ELF-1 (cell line): ENCODE data around the gene COL20A1.
A peak's percentile ranks its signal among the peaks of the same experiment; 100 is the strongest.

ENCODE experiments used
- DNase-seq: peaks from one replicate; pipeline ENCODE4 v3.0.0-alpha.2; 2016; ENCODE audit warnings: low read depth, low spot score

The COL20A1 gene

DNA sequence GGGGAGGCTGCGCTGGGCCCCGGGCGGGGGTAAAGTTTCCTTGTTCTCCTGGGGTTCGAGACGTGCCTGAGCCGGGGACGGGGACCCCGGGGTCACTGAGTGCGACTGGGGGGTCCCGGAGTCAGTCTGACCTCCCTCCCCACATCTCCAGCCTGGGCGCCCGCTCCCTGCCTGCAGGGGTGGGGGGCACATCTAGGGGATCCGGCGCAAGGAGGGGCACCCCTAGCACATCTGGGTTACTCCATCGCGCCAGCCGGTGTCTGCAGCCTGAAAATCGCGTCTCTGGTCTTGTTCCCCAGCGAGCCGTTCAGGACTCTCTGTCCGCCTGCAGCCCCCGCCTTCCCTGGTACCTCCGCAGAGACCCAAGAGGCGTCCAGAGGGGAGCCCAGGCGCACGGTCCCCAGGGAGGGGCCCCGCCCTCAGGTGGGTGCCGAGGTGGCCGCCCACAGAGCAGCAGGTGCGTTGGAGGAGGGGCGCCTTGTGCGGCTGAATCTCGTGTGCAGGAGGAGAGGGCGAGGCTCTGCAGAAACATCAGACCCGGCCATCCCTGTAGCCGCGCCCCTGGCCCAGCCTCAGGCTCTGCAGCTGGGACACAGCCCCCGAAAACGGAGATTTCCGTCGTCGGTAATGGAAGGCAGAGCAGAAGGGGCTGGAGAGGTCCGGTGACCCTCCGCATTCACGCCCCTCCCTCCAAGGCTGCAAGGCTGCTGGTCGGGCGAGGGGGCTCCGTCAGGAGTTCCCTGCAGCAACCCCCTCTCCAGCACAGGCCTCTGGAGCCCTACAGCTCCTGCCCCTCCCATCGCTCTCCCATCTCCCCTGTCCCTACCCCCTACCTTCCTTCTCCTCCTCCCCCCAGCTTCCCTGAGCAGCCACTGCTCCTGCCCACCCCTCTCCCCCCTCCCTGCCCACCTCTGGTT is 68.8 kb downstream of the COL20A1 start:
- DNase-seq: no peak

DNA sequence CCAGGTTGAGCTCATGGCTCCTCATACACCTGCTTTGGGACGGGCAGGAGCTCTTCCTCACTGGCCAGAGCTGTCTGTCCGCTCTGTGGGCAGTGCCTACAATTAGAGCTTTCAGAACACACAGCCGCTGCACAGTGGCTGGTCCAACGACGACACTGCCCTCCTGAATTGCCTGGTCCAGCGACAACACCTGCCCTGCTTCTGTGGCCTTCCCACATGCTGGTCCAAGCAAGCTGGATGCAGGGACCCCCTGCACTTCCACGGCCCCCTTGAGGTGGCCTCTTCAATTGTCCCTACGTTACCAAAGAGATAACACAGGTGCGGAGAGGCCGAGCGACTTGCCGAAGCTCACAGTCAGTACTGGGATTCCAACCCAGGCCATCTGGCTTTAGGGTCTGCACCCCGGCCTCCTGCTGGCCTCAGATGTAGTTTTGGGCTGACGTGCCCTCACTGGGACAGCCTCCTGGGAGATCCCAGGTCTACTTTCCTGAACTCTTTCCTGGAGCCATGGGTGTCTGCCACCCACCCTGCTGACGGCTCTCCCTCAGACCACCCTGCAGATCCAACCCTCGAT is 69.5 kb downstream of the COL20A1 start:
- DNase-seq: no peak

DNA sequence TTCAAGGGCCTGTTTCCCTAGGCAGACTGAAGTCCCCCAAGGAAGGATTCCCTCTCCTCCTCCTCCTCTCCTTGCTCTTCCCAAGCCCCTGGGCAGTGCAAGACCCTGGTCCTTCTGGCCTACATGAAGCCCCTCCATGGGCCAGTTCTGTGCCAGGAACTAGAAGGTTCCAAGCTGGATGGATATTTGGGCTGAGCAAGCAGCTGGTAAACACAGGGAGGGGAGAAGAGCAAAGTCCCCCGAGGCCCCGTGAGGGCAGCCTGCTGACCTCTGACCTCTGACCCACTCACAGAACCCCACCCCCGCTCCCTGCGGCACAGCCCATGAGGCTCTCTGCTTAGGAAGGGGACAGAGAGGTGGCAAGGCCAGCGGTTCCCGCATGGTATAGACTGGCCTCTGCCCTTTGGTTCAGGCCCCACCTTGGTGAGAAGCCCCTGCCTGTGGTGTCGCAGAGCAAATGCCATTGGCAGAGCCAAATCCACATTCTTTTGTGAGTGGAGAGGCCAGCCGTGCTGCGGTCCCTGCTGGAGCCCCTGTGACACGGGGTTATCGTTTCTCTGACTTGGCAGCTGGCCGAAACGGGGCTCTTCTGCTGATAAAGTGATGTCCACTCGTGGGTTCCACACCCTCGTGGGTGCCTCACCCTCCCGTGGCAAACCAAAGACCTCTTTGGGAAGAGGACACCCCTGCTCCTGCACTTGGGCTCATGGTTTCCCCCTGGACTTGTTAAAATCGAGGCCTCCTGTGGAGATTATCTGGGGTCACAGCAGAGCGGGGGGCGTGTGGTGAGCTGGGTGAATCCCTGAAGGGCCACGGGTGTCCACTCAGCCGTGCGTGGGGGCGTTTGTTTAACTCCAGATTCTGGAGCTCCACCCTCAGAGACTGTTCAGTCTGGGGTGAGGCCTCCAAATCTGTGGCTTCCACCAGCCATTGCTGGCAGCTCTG is 70.3 kb downstream of the COL20A1 start:
- DNase-seq: peak; percentile 42

- no peak for DNase-seq
Observed at GRCh38 chr20:63363981-63364561, 71.1 kb downstream of the COL20A1 start.

DNA sequence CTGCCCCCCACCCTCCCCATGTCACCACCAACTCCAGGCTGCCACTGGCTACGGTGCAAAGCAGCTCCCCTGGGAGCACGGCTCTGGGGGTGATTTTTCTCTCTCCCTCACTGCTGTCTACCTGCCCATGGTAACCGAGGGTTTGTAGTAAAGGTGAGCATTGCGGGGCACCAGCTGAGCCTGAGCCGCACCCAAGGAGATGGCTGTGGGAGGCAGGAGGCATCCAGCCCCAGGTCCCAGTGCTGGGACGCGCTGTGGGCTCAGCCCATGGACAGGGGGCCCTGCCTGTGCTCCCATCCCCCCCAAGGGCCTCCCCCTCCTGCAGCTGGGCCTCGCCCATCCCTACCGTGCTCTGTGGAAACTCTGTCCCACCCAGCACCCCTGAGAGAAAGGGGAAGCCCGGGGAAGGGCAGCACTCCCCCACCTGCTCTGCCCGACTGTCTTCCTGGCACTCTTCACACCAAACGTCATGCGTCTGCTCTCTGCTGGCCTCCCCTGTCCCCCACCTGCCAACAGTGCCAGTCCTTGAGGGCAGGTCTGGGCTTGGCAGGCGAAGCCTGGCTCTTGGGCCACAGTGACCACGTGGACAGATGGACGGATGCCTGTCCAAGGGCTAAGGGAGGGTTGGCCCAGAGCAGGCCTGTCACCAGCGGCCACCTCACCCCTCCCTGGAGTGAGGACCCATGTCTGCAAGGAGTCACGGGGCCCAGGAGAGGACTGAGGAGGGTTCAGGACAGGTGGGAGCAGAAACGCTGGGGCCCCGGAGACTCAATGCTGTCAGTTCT is 72.0 kb downstream of the COL20A1 start:
- no peak for DNase-seq

- no peak for DNase-seq
Observed at GRCh38 chr20:63365601-63366389, 72.8 kb downstream of the COL20A1 start.

DNA sequence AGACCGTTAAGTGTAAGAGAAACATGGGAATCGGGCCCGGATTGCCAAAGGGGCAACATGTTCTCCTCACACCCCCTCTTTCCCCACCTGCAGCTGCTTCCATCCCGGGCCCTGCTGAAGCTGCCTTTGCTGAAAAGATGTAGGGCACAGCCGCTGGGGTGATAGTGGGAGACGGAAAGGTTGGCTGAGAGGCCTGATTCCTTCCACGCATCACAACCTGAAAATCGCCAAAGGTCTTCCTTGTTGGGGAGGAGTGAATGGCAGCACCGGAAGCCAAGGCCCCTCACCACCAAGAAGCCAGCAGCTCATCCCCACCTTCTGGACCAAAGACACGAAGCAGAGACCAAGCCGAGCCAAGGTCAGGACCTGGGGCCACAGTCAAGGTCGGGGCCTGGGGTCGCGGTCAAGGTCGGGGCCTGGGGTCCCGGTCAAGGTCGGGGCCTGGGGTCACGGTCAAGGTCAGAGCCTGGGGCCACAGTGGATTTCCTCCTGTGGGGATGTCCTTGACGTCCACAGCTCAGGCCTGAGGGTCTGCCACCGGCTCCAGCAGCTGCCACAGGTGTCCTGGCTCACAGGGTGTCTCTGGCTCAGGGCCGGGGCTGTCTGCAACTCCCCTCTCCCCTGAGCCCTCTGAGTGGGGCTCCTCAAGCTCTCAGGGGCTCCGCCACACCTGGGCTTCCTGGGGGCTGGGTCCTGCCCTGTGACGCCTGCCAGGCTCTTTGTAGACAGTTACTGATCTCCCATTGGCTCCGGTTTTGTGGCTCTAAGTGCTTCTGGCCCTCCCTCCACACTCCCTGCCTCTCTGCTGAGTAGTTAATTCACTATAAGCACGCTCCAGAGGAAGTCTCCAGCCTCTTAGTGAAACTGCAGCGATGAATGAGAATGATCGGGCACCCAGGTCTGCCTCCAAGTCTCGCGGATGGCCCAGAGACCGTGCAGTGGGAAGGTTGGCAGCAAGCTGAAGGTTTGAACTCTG is 73.7 kb downstream of the COL20A1 start:
- no peak for DNase-seq

GRCh38 chr20:63367446-63368055 is 74.6 kb downstream of the COL20A1 start:
- DNase-seq: no peak

- DNase-seq: no peak
Observed at GRCh38 chr20:63368151-63368550, 75.2 kb downstream of the COL20A1 start.

DNA sequence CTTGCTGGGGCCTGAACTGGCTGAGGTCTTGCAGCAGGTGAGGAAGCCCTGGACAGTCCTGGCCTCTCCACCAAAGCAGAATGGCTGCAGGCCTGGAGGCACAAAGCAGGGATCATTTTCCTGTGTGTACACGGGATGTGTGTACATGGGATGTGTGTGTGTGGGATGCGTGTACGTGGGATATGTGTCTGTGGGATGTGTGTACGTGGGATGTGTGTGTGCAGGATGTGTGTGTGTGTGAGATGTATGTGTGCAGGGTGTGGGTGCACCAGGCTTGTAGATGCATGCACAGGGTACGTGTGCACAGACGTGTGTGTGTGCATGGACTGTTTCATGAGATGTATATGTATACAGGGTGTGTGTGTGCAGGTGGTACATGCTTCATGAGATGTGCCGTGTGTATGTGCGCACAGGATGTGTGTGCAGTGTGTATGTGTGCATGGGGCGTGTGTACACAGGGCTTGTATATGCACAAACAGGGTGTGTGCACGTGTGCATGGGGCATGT is 76.1 kb downstream of the COL20A1 start:
- DNase-seq: no peak

DNA sequence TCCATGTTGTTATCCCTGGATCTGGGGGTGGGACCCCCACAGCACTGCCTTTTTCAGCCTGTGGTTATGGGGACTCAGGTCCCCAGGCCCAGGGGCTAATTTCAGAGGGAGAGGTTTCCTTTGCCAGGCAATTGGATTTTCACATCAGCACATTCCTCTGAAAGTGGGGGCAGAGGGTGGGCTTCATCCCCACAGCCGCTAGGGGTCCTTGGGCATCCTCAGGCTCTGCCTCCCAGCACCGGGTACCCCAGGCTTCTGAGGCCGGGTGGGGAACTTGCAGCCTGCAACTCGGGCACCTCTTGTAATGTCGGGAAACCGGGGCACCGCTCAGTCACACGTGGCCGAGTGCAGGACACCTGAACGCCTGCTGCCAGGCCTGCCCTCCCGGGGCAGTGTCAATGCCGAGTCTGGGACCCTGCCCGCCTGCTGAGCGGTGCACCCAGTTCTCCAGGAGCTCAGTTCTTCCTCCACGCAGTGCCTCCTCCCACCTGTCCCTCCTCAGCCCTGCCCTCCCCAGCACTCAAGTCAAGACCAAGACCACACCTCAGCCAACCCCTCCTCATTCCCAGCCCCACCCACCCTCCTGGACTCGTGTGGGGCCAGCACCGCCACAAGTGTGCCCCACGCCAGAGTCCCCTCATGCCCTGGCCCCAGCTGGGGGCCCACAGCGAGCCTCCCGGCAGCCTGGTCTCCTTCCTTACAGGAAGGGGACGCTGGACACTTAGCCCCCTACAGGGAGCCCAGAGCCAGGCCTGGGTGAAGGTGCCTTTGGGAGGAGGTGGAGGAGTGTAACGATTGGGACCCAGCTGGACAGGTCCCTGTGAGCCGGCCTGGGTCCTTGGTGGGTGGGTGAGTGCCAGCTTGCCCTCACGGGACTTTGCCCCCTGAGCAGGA is 77.0 kb downstream of the COL20A1 start:
- no peak for DNase-seq

DNA sequence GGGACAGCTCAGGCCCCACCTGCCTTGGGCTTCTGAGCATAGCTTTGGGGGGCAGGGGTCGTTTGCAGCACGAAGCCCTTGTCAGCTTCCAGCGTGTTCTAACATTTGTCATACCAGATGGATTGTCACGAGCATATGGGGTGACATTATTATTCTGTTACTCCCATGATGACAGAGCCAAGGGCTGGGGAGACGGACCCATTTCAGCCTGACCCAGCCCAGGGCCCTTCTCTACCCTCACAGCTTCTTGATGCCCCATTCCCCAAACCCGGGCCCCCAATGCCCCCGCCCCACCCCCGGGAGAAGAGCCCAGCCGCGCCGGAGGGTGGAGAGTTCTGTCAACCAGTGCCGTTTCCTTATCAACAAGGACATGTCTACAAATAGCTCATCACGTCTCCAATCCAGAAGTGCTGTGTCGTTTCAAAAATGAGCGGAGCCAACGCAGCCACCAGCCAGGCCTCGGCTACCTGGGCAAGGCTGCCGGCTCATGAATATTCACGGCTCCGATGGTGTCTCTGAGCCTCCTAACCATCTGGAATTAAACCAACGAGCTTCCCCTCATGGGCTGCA is 77.7 kb downstream of the COL20A1 start:
- no peak for DNase-seq

DNA sequence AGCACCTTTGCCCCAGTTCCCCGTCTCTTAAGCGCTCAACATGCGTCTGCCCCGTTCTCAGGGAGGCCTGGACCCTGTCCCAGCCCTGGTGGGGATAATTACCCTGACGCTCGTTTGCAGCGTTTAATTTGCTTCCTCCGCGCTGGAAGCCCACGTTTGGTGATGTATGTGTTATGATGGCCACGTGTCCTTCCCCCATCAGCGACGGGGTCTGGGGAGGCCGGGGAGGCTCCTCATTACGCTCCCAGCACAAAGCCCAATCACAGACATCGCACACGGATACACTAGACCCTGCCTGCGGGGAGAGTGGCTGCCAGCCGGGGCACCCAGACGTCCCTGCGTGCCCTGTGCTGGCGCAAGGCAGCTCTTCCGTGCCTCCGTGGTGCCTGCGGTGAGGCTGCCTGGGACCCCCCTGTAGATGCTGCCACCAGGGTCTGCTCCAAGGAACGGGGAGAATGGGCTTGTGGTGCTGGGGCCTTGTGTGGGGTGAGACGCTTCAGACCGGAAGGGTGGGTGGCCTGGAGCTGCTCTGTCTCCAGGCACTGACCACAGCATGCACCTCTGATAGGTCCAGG is 78.4 kb downstream of the COL20A1 start:
- DNase-seq: no peak

GRCh38 chr20:63372971-63373885 is 80.2 kb downstream of the COL20A1 start:
- no peak for DNase-seq

- no peak for DNase-seq
Observed at GRCh38 chr20:63373996-63374395, 81.0 kb downstream of the COL20A1 start.
